ENCODE measurements around the gene CADM1. TPM values are rescaled to one million over a fixed set of nuclear protein-coding genes. Genes with fewer than 3 reads are reported as not detected.

CADM1 gene
- total RNA-seq, 1 experiment from 2014 or later, result 12.9 TPM

DNA sequence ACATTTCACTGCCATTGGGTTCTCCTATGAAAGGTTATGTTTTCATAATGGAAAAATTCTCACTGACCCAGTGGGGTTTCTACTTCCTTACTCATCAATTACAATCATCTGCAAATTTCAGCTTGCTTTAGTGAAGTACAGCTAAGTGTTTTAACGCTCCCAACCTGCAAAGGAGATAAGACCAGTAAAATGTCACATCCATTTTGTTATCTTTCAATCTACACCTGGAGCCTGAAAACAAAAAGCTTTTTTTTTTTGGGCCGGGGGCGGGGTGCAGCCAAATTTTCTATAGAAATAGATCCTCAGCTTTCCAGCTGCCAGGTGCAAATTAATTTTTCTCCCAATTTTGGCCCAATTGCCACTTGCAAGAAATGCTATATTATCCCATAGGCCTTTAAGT is 40.6 kb downstream of the CADM1 start:
- no TSS peak for BruUV-seq (replicated peaks)
- Histone ChIP-seq H3K36me3 (ENCODE audit: insufficient read depth, low read length, poor library complexity, severe bottlenecking) (no peaks in the 10 kb centered on the region), H3K27ac (ENCODE audit: low read depth, low read length, poor library complexity, severe bottlenecking) (no peak overlapping the region), H3K27me3 (replicated peaks; ENCODE audit: insufficient read depth, low read depth, low read length, poor library complexity) (no peaks in the 10 kb centered on the region), H3K4me3 (ENCODE audit: low read depth, low read length, poor library complexity, severe bottlenecking) (no peak overlapping the region), H3K9me3 (ENCODE audit: low read depth, low read length, poor library complexity, severe bottlenecking) (no peaks in the 10 kb centered on the region), H3K4me1 (ENCODE audit: insufficient read depth, low read length, poor library complexity, severe bottlenecking) (no peaks in the 10 kb centered on the region)
- intact Hi-C loops (cut with micrococcal nuclease; ENCODE audit: unreplicated experiment), result no loop called here
- CTCF ChIA-PET, result no interaction called here
- POLR2A ChIA-PET (ENCODE audit: low non-redundant PET), result no interaction called here
- TF ChIP-seq, protein P1, sequence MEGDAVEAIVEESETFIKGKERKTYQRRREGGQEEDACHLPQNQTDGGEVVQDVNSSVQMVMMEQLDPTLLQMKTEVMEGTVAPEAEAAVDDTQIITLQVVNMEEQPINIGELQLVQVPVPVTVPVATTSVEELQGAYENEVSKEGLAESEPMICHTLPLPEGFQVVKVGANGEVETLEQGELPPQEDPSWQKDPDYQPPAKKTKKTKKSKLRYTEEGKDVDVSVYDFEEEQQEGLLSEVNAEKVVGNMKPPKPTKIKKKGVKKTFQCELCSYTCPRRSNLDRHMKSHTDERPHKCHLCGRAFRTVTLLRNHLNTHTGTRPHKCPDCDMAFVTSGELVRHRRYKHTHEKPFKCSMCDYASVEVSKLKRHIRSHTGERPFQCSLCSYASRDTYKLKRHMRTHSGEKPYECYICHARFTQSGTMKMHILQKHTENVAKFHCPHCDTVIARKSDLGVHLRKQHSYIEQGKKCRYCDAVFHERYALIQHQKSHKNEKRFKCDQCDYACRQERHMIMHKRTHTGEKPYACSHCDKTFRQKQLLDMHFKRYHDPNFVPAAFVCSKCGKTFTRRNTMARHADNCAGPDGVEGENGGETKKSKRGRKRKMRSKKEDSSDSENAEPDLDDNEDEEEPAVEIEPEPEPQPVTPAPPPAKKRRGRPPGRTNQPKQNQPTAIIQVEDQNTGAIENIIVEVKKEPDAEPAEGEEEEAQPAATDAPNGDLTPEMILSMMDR (conservative IDR thresholded peaks at IDR 0.05; ENCODE audit: low read depth, low read length), result no peak
- TF ChIP-seq EZH2 (IDR thresholded peaks at IDR 0.05; ENCODE audit: borderline replicate concordance, low read depth, low read length, poor library complexity, severe bottlenecking), result no peak
- DNase-seq (ENCODE audit: low spot score), result no peak

DNA sequence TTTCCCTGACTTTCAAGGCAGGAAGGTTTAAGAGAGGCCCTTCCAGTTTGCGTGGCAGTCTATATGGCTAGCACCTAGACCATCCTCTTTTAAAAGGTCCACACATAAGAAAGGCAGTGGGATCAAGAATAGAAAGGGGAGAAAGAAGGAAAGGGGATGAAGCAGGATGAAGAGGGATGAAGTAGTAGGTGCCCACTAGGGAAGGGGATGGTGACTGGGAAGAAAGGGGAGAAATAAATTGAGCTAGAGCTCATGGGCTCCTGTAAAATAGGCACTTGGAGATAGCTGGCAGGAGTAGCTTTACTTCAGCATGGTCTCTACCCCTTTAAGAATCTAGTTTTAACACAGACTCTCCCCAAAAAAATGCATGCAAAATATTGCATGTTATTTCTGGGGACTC is 41.5 kb downstream of the CADM1 start:
- Histone ChIP-seq H3K36me3 (ENCODE audit: insufficient read depth, low read length, poor library complexity, severe bottlenecking) (no peaks in the 10 kb centered on the region), H3K4me3 (ENCODE audit: low read depth, low read length, poor library complexity, severe bottlenecking) (no peak overlapping the region), H3K9me3 (ENCODE audit: low read depth, low read length, poor library complexity, severe bottlenecking) (no peaks in the 10 kb centered on the region), H3K27me3 (replicated peaks; ENCODE audit: insufficient read depth, low read depth, low read length, poor library complexity) (no peaks in the 10 kb centered on the region), H3K27ac (ENCODE audit: low read depth, low read length, poor library complexity, severe bottlenecking) (no peak overlapping the region), H3K4me1 (ENCODE audit: insufficient read depth, low read length, poor library complexity, severe bottlenecking) (no peaks in the 10 kb centered on the region)
- ChIA-PET CTCF (no interaction called here), POLR2A (ENCODE audit: low non-redundant PET) (no interaction called here)
- intact Hi-C loops (cut with micrococcal nuclease; ENCODE audit: unreplicated experiment), result no loop called here
- BruUV-seq (replicated peaks), result no TSS peak
- DNase-seq (ENCODE audit: low spot score), result no peak
- no peak for TF ChIP-seq EZH2 (IDR thresholded peaks at IDR 0.05; ENCODE audit: borderline replicate concordance, low read depth, low read length, poor library complexity, severe bottlenecking)
- TF ChIP-seq, protein P1 (conservative IDR thresholded peaks at IDR 0.05; ENCODE audit: low read depth, low read length), result no peak

DNA sequence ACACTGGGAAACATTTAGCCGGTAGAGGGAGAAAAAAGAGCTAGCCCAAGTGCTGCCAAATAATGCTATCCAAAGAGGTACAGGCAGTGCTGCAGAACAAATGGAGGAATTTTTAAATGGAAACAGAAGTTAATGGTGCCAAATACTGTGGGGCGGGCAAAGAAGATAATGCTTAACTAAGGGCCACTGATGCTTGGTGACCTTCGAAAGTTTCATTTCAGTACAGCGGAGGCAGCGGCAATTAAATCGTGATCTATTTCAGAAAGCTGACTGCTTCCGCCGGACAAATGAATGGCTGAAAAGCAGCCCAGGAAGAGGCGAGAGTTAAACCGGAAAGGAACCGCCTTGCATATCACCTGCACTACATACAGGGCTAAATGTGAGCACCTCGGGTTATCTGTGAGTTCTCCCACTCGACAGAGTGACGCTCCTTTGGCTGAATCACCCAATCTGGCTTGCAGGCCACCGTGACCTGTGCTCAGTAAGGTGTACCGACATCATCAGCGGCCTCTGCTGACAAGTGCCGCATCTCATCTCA is 42.1 kb downstream of the CADM1 start:
- intact Hi-C loops (cut with micrococcal nuclease; ENCODE audit: unreplicated experiment), result no loop called here
- CTCF ChIA-PET, result no interaction called here
- Histone ChIP-seq H3K36me3 (ENCODE audit: insufficient read depth, low read length, poor library complexity, severe bottlenecking) (no peaks in the 10 kb centered on the region), H3K27ac (ENCODE audit: low read depth, low read length, poor library complexity, severe bottlenecking) (no peak overlapping the region), H3K4me3 (ENCODE audit: low read depth, low read length, poor library complexity, severe bottlenecking) (no peak overlapping the region), H3K27me3 (replicated peaks; ENCODE audit: insufficient read depth, low read depth, low read length, poor library complexity) (no peaks in the 10 kb centered on the region), H3K4me1 (ENCODE audit: insufficient read depth, low read length, poor library complexity, severe bottlenecking) (no peaks in the 10 kb centered on the region), H3K9me3 (ENCODE audit: low read depth, low read length, poor library complexity, severe bottlenecking) (no peaks in the 10 kb centered on the region)
- DNase-seq (ENCODE audit: low spot score), result no peak
- TF ChIP-seq EZH2 (IDR thresholded peaks at IDR 0.05; ENCODE audit: borderline replicate concordance, low read depth, low read length, poor library complexity, severe bottlenecking), result no peak
- TF ChIP-seq, protein P1 (conservative IDR thresholded peaks at IDR 0.05; ENCODE audit: low read depth, low read length), result no peak
- no TSS peak for BruUV-seq (replicated peaks)
- POLR2A ChIA-PET (ENCODE audit: low non-redundant PET), result no interaction called here
